HepG2 (cell line): ENCODE results near the gene GPN1. TPM values are rescaled to one million over a fixed set of nuclear protein-coding genes. Genes with fewer than 3 reads are reported as not detected.

Experiments
- DNMT3B ChIP-seq: conservative IDR thresholded peaks from 2 replicates; pipeline ENCODE4 v1.6.1; 2016; ENCODE audit warnings: missing biosample characterization, control low read depth
- FOXA3 ChIP-seq: IDR thresholded peaks from 2 replicates; pipeline ENCODE4 v1.6.1; 2016; ENCODE audit warnings: missing genetic modification reagents, missing compliant biosample characterization
- HDAC2 ChIP-seq: sonication (generic); formaldehyde crosslinking; IDR thresholded peaks from 2 replicates; pipeline ENCODE4 v1.4.0; 2020; ENCODE audit warnings: missing genetic modification reagents
- JUN ChIP-seq: sonication (generic); formaldehyde crosslinking; IDR thresholded peaks from 2 replicates; pipeline ENCODE4 v1.4.0; 2020; ENCODE audit warnings: mild to moderate bottlenecking, missing genetic modification reagents
- KDM4B ChIP-seq: sonication (generic); formaldehyde crosslinking; IDR thresholded peaks from 2 replicates; pipeline ENCODE4 v1.4.0; 2020; ENCODE audit warnings: missing genetic modification reagents
- KLF6 ChIP-seq: IDR thresholded peaks from 2 replicates; pipeline ENCODE4 v1.8.0; 2016; ENCODE audit warnings: missing biosample characterization, missing genetic modification reagents
- MEIS1 ChIP-seq: sonication (generic); formaldehyde crosslinking; IDR thresholded peaks from 2 replicates; pipeline ENCODE4 v1.9.0; 2021; ENCODE audit warnings: mild to moderate bottlenecking, missing genetic modification reagents, moderate library complexity, borderline replicate concordance
- NPAS2 ChIP-seq: sonication (generic); formaldehyde crosslinking; IDR thresholded peaks from 2 replicates; pipeline ENCODE4 v1.8.0; 2022; ENCODE audit warnings: mild to moderate bottlenecking, missing genetic modification reagents, borderline replicate concordance
- RORA ChIP-seq: sonication (generic); formaldehyde crosslinking; IDR thresholded peaks from 2 replicates; pipeline ENCODE4 v1.5.0; 2020; ENCODE audit warnings: mild to moderate bottlenecking, missing genetic modification reagents, moderate library complexity
- ZC3H13 ChIP-seq: sonication (generic); formaldehyde crosslinking; IDR thresholded peaks from 2 replicates; pipeline ENCODE4 v1.8.1; 2023; ENCODE audit warnings: mild to moderate bottlenecking, missing genetic modification reagents, moderate library complexity
- ZFP36L2 ChIP-seq: sonication (generic); formaldehyde crosslinking; IDR thresholded peaks from 2 replicates; pipeline ENCODE4 v1.4.0; 2020; ENCODE audit warnings: missing genetic modification reagents
- ZNF260 ChIP-seq: sonication (generic); formaldehyde crosslinking; IDR thresholded peaks from 2 replicates; pipeline ENCODE4 v1.4.0; 2020; ENCODE audit warnings: missing genetic modification reagents, low read depth, mild to moderate bottlenecking, borderline replicate concordance
- ZNF660 ChIP-seq: sonication (generic); formaldehyde crosslinking; IDR thresholded peaks from 2 replicates; pipeline ENCODE4 v1.5.1; 2020; ENCODE audit warnings: mild to moderate bottlenecking, low read depth, missing genetic modification reagents, borderline replicate concordance
- ZNF713 ChIP-seq: sonication (generic); formaldehyde crosslinking; IDR thresholded peaks from 2 replicates; pipeline ENCODE4 v1.4.0; 2020; ENCODE audit warnings: mild to moderate bottlenecking, missing genetic modification reagents
- ZNF747 ChIP-seq: sonication (generic); formaldehyde crosslinking; IDR thresholded peaks from 2 replicates; pipeline ENCODE4 v1.8.1; 2023; ENCODE audit warnings: missing genetic modification reagents, mild to moderate bottlenecking, borderline replicate concordance
- polyA plus RNA-seq, 8 experiments: library from polyadenylated mRNA; depleted of rRNA in 3 of 8; stranded (reverse) in 7 of 8; unstranded in 1 of 8; fragments of >200 nt; fragmentation: Illumina TruSeq in 4 of 8; extraction: Trizol in 4 of 8; gene quantifications; 2 replicates each; pipeline versions ENCODE4 v1.2.1 to v1.2.3, GENCODE V29; 2011 to 2016; ENCODE audit warnings: low read depth in 4 of 8, missing spikeins in 1 of 8, mixed read lengths in 1 of 8; ENCODE audit not compliant: insufficient read depth in 1 of 8
- total RNA-seq, 5 experiments: library from RNA; depleted of rRNA; stranded (reverse); fragments of >200 nt; fragmentation: Illumina TruSeq; extraction: Trizol; gene quantifications; 2 replicates each; pipeline ENCODE4 v1.2.3, GENCODE V29; 2016; ENCODE audit warnings: low read depth in 1 of 5
- TF ChIP-seq, protein P1 (sequence below): sonication (generic); formaldehyde crosslinking; IDR thresholded peaks from 2 replicates; pipeline ENCODE4 v1.9.0; 2021; ENCODE audit warnings: missing genetic modification reagents, borderline replicate concordance
- TF ChIP-seq, protein P2 (sequence below): sonication (generic); formaldehyde crosslinking; IDR thresholded peaks from 2 replicates; pipeline ENCODE4 v1.5.0; 2020; ENCODE audit warnings: mild to moderate bottlenecking, missing genetic modification reagents
- TF ChIP-seq, protein P3 (sequence below): sonication (generic); formaldehyde crosslinking; IDR thresholded peaks from 2 replicates; pipeline ENCODE4 v1.8.1; 2023; ENCODE audit warnings: mild to moderate bottlenecking, missing genetic modification reagents, borderline replicate concordance
- TF ChIP-seq, protein P4 (sequence below): sonication (generic); formaldehyde crosslinking; IDR thresholded peaks from 2 replicates; pipeline ENCODE4 v1.8.1; 2023; ENCODE audit warnings: mild to moderate bottlenecking, inconsistent platforms, moderate library complexity, missing genetic modification reagents, borderline replicate concordance
- TF ChIP-seq, protein P5 (sequence below): sonication (generic); formaldehyde crosslinking; IDR thresholded peaks from 2 replicates; pipeline ENCODE4 v1.4.0; 2020; ENCODE audit warnings: mild to moderate bottlenecking, missing genetic modification reagents
- TF ChIP-seq, protein P6 (sequence below): sonication (generic); formaldehyde crosslinking; IDR thresholded peaks from 2 replicates; pipeline ENCODE4 v1.4.0; 2020; ENCODE audit warnings: missing genetic modification reagents
- TF ChIP-seq, protein P7 (sequence below): sonication (generic); formaldehyde crosslinking; IDR thresholded peaks from 2 replicates; pipeline ENCODE4 v1.4.0; 2020; ENCODE audit warnings: missing genetic modification reagents
- TF ChIP-seq, protein P8 (sequence below): sonication (generic); formaldehyde crosslinking; IDR thresholded peaks from 2 replicates; pipeline ENCODE4 v1.8.0; 2022; ENCODE audit warnings: missing genetic modification reagents, low read depth, mild to moderate bottlenecking, borderline replicate concordance

GPN1 gene
- total and polyA plus RNA-seq, 2 of the 13 experiments (the other 11 are each of a cell fraction or from before 2014, with no cell fraction given) = 54.5 to 62.7 TPM

DNA sequence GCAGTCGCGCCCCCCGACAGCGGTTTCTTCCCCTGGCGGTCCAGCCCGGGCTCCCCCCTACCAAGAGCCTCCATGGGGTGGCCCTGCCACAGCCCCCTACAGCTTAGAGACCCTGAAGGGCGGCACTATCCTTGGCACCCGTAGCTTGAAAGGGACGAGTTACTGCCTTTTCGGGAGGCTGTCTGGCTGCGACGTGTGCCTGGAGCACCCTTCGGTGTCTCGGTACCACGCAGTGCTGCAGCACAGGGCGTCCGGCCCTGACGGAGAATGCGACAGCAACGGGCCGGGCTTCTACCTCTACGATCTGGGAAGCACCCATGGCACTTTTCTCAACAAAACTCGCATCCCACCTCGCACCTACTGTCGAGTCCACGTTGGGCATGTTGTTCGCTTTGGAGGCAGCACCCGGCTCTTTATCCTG is 35.3 kb downstream of the GPN1 start (continued):
- TF ChIP-seq, protein P1, sequence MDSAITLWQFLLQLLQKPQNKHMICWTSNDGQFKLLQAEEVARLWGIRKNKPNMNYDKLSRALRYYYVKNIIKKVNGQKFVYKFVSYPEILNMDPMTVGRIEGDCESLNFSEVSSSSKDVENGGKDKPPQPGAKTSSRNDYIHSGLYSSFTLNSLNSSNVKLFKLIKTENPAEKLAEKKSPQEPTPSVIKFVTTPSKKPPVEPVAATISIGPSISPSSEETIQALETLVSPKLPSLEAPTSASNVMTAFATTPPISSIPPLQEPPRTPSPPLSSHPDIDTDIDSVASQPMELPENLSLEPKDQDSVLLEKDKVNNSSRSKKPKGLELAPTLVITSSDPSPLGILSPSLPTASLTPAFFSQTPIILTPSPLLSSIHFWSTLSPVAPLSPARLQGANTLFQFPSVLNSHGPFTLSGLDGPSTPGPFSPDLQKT (CRISPR knock-in tag) = no peak
- no peak for TF ChIP-seq KDM4B
- TF ChIP-seq, protein P2, sequence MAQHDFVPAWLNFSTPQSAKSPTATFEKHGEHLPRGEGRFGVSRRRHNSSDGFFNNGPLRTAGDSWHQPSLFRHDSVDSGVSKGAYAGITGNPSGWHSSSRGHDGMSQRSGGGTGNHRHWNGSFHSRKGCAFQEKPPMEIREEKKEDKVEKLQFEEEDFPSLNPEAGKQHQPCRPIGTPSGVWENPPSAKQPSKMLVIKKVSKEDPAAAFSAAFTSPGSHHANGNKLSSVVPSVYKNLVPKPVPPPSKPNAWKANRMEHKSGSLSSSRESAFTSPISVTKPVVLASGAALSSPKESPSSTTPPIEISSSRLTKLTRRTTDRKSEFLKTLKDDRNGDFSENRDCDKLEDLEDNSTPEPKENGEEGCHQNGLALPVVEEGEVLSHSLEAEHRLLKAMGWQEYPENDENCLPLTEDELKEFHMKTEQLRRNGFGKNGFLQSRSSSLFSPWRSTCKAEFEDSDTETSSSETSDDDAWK = no peak
- no peak for TF ChIP-seq ZNF747 (CRISPR knock-in tag)
- TF ChIP-seq, protein P3, sequence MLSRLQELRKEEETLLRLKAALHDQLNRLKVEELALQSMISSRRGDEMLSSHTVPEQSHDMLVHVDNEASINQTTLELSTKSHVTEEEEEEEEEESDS (CRISPR knock-in tag) = no peak
- TF ChIP-seq ZNF660 (CRISPR knock-in tag) = no peak
- TF ChIP-seq ZNF260 (CRISPR knock-in tag) = no peak
- no peak for TF ChIP-seq JUN
- TF ChIP-seq RORA (CRISPR knock-in tag) = no peak
- TF ChIP-seq, protein P4, sequence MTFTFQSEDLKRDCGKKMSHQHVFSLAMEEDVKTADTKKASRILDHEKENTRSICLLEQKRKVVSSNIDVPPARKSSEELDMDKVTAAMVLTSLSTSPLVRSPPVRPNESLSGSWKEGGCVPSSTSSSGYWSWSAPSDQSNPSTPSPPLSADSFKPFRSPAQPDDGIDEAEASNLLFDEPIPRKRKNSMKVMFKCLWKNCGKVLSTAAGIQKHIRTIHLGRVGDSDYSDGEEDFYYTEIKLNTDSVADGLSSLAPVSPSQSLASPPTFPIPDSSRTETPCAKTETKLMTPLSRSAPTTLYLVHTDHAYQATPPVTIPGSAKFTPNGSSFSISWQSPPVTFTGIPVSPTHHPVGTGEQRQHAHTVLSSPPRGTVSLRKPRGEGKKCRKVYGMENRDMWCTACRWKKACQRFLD = no peak; the same call in 1 of the 2 replicates
- TF ChIP-seq, protein P5, sequence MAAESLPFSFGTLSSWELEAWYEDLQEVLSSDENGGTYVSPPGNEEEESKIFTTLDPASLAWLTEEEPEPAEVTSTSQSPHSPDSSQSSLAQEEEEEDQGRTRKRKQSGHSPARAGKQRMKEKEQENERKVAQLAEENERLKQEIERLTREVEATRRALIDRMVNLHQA (CRISPR knock-in tag) = no peak
- peak; percentile 43; the same call in 1 of the 2 replicates for TF ChIP-seq ZC3H13 (CRISPR knock-in tag)
- TF ChIP-seq, protein P6, sequence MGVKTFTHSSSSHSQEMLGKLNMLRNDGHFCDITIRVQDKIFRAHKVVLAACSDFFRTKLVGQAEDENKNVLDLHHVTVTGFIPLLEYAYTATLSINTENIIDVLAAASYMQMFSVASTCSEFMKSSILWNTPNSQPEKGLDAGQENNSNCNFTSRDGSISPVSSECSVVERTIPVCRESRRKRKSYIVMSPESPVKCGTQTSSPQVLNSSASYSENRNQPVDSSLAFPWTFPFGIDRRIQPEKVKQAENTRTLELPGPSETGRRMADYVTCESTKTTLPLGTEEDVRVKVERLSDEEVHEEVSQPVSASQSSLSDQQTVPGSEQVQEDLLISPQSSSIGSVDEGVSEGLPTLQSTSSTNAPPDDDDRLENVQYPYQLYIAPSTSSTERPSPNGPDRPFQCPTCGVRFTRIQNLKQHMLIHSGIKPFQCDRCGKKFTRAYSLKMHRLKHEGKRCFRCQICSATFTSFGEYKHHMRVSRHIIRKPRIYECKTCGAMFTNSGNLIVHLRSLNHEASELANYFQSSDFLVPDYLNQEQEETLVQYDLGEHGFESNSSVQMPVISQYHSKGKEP (CRISPR knock-in tag) = no peak
- no peak for TF ChIP-seq ZNF713 (CRISPR knock-in tag)
- TF ChIP-seq NPAS2 = no peak
- no peak for TF ChIP-seq HDAC2 (CRISPR knock-in tag)
- TF ChIP-seq MEIS1 (CRISPR knock-in tag) = no peak
- TF ChIP-seq, protein P7, sequence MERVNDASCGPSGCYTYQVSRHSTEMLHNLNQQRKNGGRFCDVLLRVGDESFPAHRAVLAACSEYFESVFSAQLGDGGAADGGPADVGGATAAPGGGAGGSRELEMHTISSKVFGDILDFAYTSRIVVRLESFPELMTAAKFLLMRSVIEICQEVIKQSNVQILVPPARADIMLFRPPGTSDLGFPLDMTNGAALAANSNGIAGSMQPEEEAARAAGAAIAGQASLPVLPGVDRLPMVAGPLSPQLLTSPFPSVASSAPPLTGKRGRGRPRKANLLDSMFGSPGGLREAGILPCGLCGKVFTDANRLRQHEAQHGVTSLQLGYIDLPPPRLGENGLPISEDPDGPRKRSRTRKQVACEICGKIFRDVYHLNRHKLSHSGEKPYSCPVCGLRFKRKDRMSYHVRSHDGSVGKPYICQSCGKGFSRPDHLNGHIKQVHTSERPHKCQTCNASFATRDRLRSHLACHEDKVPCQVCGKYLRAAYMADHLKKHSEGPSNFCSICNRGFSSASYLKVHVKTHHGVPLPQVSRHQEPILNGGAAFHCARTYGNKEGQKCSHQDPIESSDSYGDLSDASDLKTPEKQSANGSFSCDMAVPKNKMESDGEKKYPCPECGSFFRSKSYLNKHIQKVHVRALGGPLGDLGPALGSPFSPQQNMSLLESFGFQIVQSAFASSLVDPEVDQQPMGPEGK (CRISPR knock-in tag) = no peak
- no peak for TF ChIP-seq KLF6 (CRISPR knock-in tag)
- no peak for TF ChIP-seq DNMT3B (CRISPR knock-in tag)
- TF ChIP-seq, protein P8, sequence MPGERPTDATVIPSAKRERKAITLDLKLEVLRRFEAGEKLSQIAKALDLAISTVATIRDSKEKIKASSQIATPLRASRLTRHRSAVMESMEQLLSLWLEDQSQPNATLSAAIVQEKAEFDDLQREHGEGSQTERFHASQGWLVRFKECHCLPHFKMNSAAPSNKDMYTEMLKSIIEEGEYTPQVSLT (CRISPR knock-in tag) = no peak
- no peak for TF ChIP-seq FOXA3 (CRISPR knock-in tag)
- no peak for TF ChIP-seq ZFP36L2 (CRISPR knock-in tag)
